SW 1271 (cell line): ENCODE results near the gene TMEM86B.
"Not testable (repeated sequence)": the region's sequence is repeated elsewhere in the genome, so short reads cannot be mapped to it uniquely, and the experiment has no call there.

ENCODE experiments used
- DNase-seq, 2 experiments: peaks; one replicate each; lab custom pipeline; 2025; lab: John Stamatoyannopoulos, UW

The TMEM86B gene

DNA sequence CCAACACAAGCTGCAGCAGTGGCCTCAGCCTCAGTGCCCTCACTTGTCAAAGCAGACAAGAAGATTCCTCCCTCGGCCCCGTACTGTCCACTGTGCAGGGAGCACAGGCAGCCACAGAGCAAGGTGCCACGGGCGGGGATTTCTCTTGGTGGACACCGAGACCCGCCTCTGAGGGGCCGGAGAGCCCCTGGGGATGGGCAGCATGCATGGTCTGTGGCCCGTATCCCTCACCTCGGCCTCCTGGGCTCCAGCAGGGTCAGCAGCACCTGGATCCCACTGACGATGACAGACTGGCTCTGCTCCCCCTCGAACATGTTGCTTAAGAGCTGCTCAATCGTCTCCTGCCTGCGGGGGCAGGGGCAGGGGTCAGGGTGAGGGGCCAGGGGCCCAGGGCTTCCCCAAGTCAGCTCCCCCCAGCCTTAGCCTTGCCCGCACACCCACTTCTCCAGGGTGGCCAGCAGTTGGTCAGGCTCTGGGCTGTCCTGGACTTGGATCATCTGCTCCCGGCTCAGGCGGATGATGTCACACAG, 13.4 kb upstream of the TMEM86B start:
- DNase-seq, result no peak

DNA sequence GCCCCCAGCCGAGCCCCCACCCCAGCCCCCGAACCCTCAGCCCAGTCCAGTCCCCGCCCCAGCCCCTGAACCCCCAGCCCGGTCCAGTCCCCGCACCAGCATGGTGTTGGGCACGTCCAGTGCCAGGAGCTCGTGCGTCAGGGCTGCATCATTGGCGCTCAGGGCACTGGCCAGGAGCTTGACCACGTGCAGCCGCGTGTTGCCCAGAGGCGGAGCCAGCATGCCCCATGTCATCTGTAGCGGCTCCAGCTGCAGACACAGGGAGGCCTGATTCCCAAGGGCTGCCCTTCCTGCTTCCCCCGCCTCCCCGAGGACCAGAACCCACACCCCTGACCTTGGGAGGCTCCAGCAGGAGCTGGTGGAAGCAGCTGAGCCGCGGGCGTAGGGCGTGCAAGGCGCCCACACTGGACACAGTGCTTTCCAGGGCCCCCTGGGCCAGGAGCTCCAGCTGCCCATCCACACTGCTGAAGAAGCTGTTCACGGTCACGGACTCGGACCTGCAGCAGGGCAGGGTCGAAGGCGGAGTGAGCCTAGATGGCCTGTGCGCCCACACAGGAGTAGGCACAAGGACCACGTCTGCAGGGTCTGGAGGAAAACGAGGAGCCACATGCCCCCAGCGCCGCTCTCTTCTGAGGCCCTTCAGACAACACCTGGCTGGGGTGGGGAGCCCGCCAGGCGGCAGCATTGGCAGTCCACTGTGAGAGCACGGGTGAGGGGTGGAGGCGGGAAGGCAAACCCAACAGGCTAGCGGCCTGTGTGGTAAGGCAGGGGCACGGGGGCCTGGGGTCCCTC, 12.8 kb upstream of the TMEM86B start:
- no peak for DNase-seq

DNA sequence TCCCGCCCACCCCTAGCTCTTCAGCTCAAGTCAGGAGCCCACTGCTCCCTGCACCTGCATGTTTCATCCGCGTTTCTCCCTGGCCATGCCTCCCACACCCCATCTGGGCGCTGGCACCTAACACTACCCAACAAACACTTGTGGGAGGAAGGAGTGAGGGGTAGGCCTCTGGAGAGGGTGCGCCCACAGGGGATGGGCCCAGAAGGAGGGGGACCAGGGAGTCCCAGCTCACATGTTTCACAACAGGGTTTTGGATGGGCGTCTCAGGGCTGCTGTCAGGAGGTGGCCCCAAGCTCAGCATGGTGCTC, 12.1 kb upstream of the TMEM86B start:
- no peak for DNase-seq

GRCh38 chr19:55239004-55239403, 10.4 kb upstream of the TMEM86B start:
- DNase-seq, result no peak

GRCh38 chr19:55238030-55238429, 9.5 kb upstream of the TMEM86B start:
- DNase-seq, result no peak

GRCh38 chr19:55232986-55233385, 4.4 kb upstream of the TMEM86B start:
- DNase-seq, result no peak

DNA sequence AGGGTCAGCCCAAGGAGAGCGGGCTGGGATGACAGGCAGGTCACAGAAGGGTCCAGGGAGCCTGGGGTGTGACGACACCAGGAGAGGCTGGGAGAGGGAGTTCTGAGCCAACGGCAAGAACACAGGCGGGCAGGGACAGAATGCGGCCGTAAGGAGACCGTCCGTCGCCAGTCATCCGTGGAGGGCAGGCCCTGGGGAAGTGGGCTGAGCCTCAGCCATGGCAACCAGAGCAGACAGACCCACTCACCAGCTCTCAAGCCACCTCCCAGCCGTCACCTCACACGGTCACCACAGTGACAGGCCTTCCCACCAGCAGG, 3.7 kb upstream of the TMEM86B start:
- no peak for DNase-seq

DNA sequence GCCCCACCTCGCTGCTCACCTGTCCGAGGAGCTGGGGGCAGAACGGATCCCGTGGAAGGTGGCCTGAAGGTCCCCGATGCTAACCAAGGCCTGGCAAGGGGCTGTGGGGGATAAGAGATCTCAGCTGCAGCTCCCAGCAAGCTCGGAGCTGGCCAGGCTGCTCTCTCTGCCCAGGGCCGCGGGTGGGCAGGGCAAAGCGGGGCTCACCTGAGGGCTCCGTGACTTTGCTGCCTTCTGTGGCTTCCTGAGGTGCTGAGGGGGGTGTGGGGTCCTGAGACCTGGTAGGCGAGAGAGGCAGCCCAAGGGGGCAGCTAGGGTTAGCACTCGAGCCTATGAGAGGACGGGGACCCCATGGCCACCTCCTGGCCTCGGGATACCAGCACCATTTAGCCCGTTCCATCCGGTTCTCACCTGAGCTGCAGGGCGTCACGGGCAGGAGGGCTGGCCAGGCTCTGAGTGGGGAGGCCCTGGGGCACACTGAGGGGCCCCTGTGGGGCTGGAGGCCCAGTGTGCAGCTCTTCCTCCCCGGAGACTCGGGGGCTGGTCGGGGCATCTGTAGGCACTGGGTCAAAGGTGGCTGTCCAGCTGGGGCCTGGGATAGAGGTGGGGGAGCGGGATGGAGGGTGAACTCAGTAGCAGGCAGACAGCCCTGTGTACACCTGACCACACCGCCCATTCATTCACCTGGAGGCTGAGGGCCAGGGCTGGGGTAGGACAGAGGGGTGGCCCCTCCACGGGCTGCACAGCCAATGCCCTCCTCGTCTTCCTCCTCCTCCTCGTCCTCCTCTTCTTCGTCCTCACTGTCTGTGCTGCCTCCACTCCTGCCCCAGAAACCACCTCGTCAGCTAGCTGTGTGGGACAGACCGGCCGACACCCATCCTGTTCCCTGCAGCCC, 3.1 kb upstream of the TMEM86B start:
- no peak for DNase-seq

DNA sequence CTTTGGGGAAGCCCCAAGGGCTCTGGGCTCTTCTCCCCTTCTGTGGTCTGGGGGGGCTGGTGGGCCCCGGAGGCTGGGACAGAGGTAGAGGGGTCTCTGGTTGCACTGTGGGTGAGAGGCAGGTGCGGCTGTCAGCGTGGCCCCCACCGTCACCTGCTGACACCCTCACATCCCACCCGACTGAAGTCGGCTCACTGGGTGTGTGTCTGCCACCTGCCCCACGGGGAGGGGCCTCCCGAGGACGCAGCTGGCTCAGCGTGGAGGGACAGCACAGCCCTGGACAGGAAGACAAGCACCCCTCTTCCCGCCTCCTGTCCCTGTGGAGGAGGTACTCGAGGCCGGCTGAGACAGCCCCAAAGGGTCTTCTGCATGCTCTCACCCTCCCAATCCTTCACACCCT, 2.2 kb upstream of the TMEM86B start:
- no peak for DNase-seq

DNA sequence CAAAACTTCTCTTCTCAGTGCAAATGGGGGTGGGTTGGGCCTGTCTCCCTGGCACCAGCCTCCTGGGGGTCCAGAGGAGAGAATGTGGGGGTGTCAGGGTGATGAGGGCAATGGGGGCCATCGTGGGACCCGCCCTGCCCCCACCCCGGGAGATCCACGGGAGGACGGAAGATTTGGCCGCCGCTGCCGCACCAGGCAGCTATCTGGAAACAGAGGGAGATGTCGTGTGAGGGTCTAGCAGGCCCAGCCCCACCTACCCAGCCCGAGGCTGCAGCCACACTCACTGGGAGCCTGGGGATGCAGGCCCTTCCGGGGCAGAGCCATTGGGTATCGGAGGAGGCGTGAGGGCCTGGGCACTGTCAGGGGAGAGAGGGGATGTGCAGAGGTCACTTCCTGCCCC, 1.8 kb upstream of the TMEM86B start:
- no peak for DNase-seq

GRCh38 chr19:55229789-55230182, 1.2 kb upstream of the TMEM86B start:
- no peak for DNase-seq

- no peak for DNase-seq
Measured at GRCh38 chr19:55229145-55229788, 704 bp upstream of the TMEM86B start.

GRCh38 chr19:55228015-55228391, 560 bp downstream of the TMEM86B start:
- DNase-seq, result no peak

GRCh38 chr19:55227241-55228014, 1.1 kb downstream of the TMEM86B start:
- DNase-seq, result no peak

DNA sequence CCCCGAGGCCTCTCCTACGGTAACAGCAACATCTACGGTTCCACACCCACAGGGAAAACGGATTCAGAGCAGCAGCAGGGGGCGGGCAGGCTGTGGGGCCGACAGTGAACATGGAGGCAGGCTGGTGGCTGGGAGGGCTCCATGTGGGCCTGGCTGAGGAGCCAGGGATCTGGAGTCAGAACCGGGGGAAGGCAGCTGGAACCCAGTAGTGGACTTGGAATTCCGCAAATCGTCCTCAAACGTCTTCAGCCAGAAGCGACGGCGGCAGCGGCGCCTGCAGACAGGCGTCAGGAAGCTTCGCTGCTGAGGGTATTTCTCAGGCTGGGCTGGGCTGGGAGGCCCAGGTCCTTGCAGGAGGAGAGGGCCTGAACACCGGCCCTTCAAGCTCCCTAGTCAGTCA, 1.8 kb downstream of the TMEM86B start:
- no peak for DNase-seq

- no peak for DNase-seq
Measured at GRCh38 chr19:55226273-55226672, 2.3 kb downstream of the TMEM86B start.

GRCh38 chr19:55225415-55225958, 3.1 kb downstream of the TMEM86B start:
- DNase-seq, result no peak

DNA sequence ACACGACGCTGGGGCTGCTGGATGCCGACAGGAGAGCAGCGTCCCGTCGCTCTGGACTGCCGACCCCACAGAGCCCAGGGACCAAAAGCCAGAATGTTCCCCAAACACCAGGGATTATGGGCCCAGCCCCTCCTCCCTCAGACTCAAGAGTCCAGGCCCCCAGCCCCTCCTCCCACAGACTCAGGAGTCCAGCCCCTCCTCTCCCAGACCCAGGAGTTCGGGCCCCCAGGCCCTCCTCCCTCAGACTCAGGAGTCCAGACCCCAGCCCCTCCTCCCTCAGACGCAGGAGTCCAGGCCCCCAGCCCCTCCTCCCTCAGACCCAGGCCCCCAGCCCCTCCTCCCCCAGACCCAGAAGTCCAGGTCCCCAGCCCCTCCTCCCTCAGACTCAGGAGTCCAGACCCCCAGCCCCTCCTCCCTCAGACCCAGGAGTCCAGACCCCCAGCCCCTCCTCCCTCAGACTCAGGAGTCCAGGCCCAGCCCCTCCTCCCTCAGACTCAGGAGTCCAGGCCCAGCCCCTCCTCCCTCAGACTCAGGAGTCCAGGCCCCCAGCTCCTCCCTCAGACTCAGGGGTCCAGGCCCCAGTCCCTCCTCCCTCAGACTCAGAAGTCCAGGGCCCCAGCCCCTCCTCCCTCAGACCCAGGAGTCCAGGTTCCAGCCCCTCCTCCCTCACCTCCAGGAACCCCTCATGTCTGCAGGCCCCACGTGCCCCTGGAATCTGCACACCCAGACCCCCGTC, 3.7 kb downstream of the TMEM86B start:
- not testable (repeated sequence) for DNase-seq

- DNase-seq, result no peak
Measured at GRCh38 chr19:55224038-55224665, 4.4 kb downstream of the TMEM86B start.

- DNase-seq, result no peak
Measured at GRCh38 chr19:55223291-55224037, 5.1 kb downstream of the TMEM86B start.
